SJSA1 (cell line): ENCODE results near the gene CSNK2A1. TPM values are rescaled to one million over a fixed set of nuclear protein-coding genes. Genes with fewer than 3 reads are reported as not detected.

ENCODE experiments used
- DNase-seq, 2 experiments: peaks; one replicate each; pipeline ENCODE4 v3.0.0-alpha.2; 2015 to 2020; ENCODE audit warnings: low spot score in 2 of 2, low read depth in 1 of 2
- H3K27ac ChIP-seq: fragments of 250-450 bp; sonication (Bioruptor Pico); 2 replicates; pipeline ENCODE4 v1.5.1; 2020; ENCODE audit warnings: mild to moderate bottlenecking, moderate library complexity
- H3K27me3 ChIP-seq: fragments of 250-450 bp; sonication (Bioruptor Pico); replicated peaks from 2 replicates; pipeline ENCODE4 v1.5.1; 2020; ENCODE audit warnings: mild to moderate bottlenecking, moderate library complexity
- H3K36me3 ChIP-seq: fragments of 250-450 bp; sonication (Bioruptor Pico); 2 replicates; pipeline ENCODE4 v1.5.1; 2020; ENCODE audit warnings: mild to moderate bottlenecking
- H3K4me1 ChIP-seq: fragments of 250-450 bp; sonication (Bioruptor Pico); replicated peaks from 2 replicates; pipeline ENCODE4 v1.6.1; 2021; ENCODE audit warnings: mild to moderate bottlenecking
- H3K4me3 ChIP-seq: fragments of 250-450 bp; sonication (Bioruptor Pico); 2 replicates; pipeline ENCODE4 v1.5.1; 2020; ENCODE audit warnings: mild to moderate bottlenecking
- H3K9me3 ChIP-seq: fragments of 250-450 bp; sonication (Bioruptor Pico); replicated peaks from 2 replicates; pipeline ENCODE4 v1.5.1; 2020; ENCODE audit warnings: mild to moderate bottlenecking
- total RNA-seq: library from RNA; depleted of rRNA; stranded (reverse); fragments of >200 nt; shearing (Covaris generic); gene quantifications from 2 replicates; pipeline ENCODE4 v1.2.3, GENCODE V29; 2014

Gene CSNK2A1
- total RNA-seq, 1 experiment from 2014 or later, result 158 TPM

GRCh38 chr20:536426-537010 lies 7.1 kb downstream of the CSNK2A1 start:
- no peak overlapping the region for H3K4me3 ChIP-seq
- H3K9me3 ChIP-seq, result no peaks in the 10 kb centered on the region; the same call in 1 of the 2 replicates
- no peak for DNase-seq
- no peaks in the 10 kb centered on the region for H3K27me3 ChIP-seq
- peaks cover 29% of the 10 kb centered on the region for H3K36me3 ChIP-seq
- no peak overlapping the region for H3K27ac ChIP-seq
- peaks cover 8% of the 10 kb centered on the region for H3K4me1 ChIP-seq

GRCh38 chr20:535958-536357 lies 7.6 kb downstream of the CSNK2A1 start:
- H3K27me3 ChIP-seq, result no peaks in the 10 kb centered on the region
- no peak for DNase-seq
- H3K27ac ChIP-seq, result no peak overlapping the region
- H3K4me3 ChIP-seq, result no peak overlapping the region
- H3K36me3 ChIP-seq, result peaks cover 23% of the 10 kb centered on the region
- peaks cover 8% of the 10 kb centered on the region for H3K4me1 ChIP-seq
- no peaks in the 10 kb centered on the region; the same call in 1 of the 2 replicates for H3K9me3 ChIP-seq

- Histone ChIP-seq H3K36me3 (peaks cover 13% of the 10 kb centered on the region), H3K4me3 (no peak overlapping the region), H3K27ac (no peak overlapping the region), H3K9me3 (no peaks in the 10 kb centered on the region), H3K4me1 (no peaks in the 10 kb centered on the region), H3K27me3 (no peaks in the 10 kb centered on the region)
- no peak for DNase-seq
Measured at GRCh38 chr20:533526-533925, 10.1 kb downstream of the CSNK2A1 start.

- no peak for DNase-seq
- H3K4me3 ChIP-seq, result no peak overlapping the region
- H3K36me3 ChIP-seq, result peaks cover 21% of the 10 kb centered on the region
- no peaks in the 10 kb centered on the region for H3K4me1 ChIP-seq
- no peak overlapping the region for H3K27ac ChIP-seq
- no peaks in the 10 kb centered on the region for H3K27me3 ChIP-seq
- no peaks in the 10 kb centered on the region for H3K9me3 ChIP-seq
Measured at GRCh38 chr20:532530-532929, 11.1 kb downstream of the CSNK2A1 start.

- no peak overlapping the region for H3K27ac ChIP-seq
- no peaks in the 10 kb centered on the region for H3K27me3 ChIP-seq
- no peak overlapping the region for H3K4me3 ChIP-seq
- H3K36me3 ChIP-seq, result peaks cover 29% of the 10 kb centered on the region
- no peak for DNase-seq
- no peaks in the 10 kb centered on the region for H3K9me3 ChIP-seq
- H3K4me1 ChIP-seq, result no peaks in the 10 kb centered on the region
Measured at GRCh38 chr20:531608-532007, 12.0 kb downstream of the CSNK2A1 start.

GRCh38 chr20:530321-530720 lies 13.3 kb downstream of the CSNK2A1 start:
- Histone ChIP-seq H3K9me3 (no peaks in the 10 kb centered on the region), H3K36me3 (peaks cover 37% of the 10 kb centered on the region), H3K27me3 (no peaks in the 10 kb centered on the region), H3K27ac (no peak overlapping the region), H3K4me1 (no peaks in the 10 kb centered on the region), H3K4me3 (no peak overlapping the region)
- DNase-seq, result no peak

- Histone ChIP-seq H3K27ac (no peak overlapping the region), H3K4me3 (no peak overlapping the region), H3K27me3 (no peaks in the 10 kb centered on the region), H3K9me3 (no peaks in the 10 kb centered on the region), H3K36me3 (peaks cover 37% of the 10 kb centered on the region), H3K4me1 (no peaks in the 10 kb centered on the region)
- DNase-seq, result no peak
Measured at GRCh38 chr20:528923-529604, 14.5 kb downstream of the CSNK2A1 start.

- Histone ChIP-seq H3K36me3 (peaks cover 42% of the 10 kb centered on the region), H3K9me3 (no peaks in the 10 kb centered on the region), H3K4me1 (no peaks in the 10 kb centered on the region), H3K4me3 (no peak overlapping the region), H3K27ac (no peak overlapping the region), H3K27me3 (no peaks in the 10 kb centered on the region)
- no peak for DNase-seq
Measured at GRCh38 chr20:527571-527886, 16.1 kb downstream of the CSNK2A1 start.

- peaks cover 2% of the 10 kb centered on the region; the same call in 1 of the 2 replicates for H3K9me3 ChIP-seq
- H3K4me1 ChIP-seq, result no peaks in the 10 kb centered on the region
- DNase-seq, result no peak
- H3K36me3 ChIP-seq, result peaks cover 46% of the 10 kb centered on the region
- H3K27ac ChIP-seq, result no peak overlapping the region
- no peaks in the 10 kb centered on the region for H3K27me3 ChIP-seq
- H3K4me3 ChIP-seq, result no peak overlapping the region
Measured at GRCh38 chr20:521860-522259, 21.7 kb downstream of the CSNK2A1 start.

- no peaks in the 10 kb centered on the region for H3K27me3 ChIP-seq
- peaks cover 38% of the 10 kb centered on the region for H3K36me3 ChIP-seq
- H3K27ac ChIP-seq, result no peak overlapping the region
- DNase-seq, result no peak
- peaks cover 2% of the 10 kb centered on the region; the same call in 1 of the 2 replicates for H3K9me3 ChIP-seq
- no peaks in the 10 kb centered on the region for H3K4me1 ChIP-seq
- no peak overlapping the region for H3K4me3 ChIP-seq
Measured at GRCh38 chr20:519999-520398, 23.6 kb downstream of the CSNK2A1 start.

GRCh38 chr20:517221-517620 lies 26.4 kb downstream of the CSNK2A1 start:
- Histone ChIP-seq H3K9me3 (peaks cover 2% of the 10 kb centered on the region; the same call in 1 of the 2 replicates), H3K36me3 (peaks cover 29% of the 10 kb centered on the region), H3K4me1 (no peaks in the 10 kb centered on the region), H3K4me3 (no peak overlapping the region), H3K27ac (no peak overlapping the region), H3K27me3 (no peaks in the 10 kb centered on the region)
- DNase-seq, result no peak

GRCh38 chr20:516799-517198 lies 26.8 kb downstream of the CSNK2A1 start:
- Histone ChIP-seq H3K36me3 (peaks cover 25% of the 10 kb centered on the region), H3K27me3 (no peaks in the 10 kb centered on the region), H3K9me3 (peaks cover 2% of the 10 kb centered on the region; the same call in 1 of the 2 replicates), H3K4me3 (no peak overlapping the region), H3K27ac (no peak overlapping the region), H3K4me1 (no peaks in the 10 kb centered on the region)
- DNase-seq, result no peak

- Histone ChIP-seq H3K27me3 (no peaks in the 10 kb centered on the region), H3K9me3 (no peaks in the 10 kb centered on the region), H3K4me3 (no peak overlapping the region), H3K4me1 (no peaks in the 10 kb centered on the region), H3K27ac (no peak overlapping the region), H3K36me3 (peaks cover 16% of the 10 kb centered on the region)
- no peak for DNase-seq
Measured at GRCh38 chr20:515696-516095, 27.9 kb downstream of the CSNK2A1 start.

- Histone ChIP-seq H3K4me3 (no peak overlapping the region), H3K27me3 (no peaks in the 10 kb centered on the region), H3K27ac (no peak overlapping the region), H3K36me3 (peaks cover 15% of the 10 kb centered on the region), H3K9me3 (no peaks in the 10 kb centered on the region), H3K4me1 (no peaks in the 10 kb centered on the region; the same call in 1 of the 2 replicates)
- no peak for DNase-seq
Measured at GRCh38 chr20:513429-513828, 30.2 kb downstream of the CSNK2A1 start.
